ENCODE measurements around the gene OR56B1. TPM values are rescaled to one million over a fixed set of nuclear protein-coding genes. Genes with fewer than 3 reads are reported as not detected.

OR56B1 gene
- total RNA-seq, 1 experiment from 2014 or later, result 0.17 TPM

DNA sequence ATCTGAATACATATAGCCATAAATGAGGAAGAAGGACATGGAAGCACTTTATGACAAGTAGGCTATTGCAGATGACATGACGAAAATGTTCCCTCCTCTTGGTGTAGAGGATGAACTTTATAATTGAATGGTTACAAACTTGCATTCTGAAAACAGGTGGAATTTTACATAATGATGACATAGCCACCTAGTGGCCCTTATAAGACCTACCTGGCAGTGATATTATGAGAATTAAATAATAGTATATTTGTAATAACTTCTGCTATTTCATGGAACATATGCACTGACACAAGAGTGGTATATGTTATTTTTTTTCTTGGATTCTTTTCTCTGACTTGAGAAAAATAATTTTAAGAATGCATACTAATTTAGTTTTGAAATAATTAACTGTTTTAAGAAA, 23.7 kb upstream of the OR56B1 start (continued):
- TF ChIP-seq, protein P1, sequence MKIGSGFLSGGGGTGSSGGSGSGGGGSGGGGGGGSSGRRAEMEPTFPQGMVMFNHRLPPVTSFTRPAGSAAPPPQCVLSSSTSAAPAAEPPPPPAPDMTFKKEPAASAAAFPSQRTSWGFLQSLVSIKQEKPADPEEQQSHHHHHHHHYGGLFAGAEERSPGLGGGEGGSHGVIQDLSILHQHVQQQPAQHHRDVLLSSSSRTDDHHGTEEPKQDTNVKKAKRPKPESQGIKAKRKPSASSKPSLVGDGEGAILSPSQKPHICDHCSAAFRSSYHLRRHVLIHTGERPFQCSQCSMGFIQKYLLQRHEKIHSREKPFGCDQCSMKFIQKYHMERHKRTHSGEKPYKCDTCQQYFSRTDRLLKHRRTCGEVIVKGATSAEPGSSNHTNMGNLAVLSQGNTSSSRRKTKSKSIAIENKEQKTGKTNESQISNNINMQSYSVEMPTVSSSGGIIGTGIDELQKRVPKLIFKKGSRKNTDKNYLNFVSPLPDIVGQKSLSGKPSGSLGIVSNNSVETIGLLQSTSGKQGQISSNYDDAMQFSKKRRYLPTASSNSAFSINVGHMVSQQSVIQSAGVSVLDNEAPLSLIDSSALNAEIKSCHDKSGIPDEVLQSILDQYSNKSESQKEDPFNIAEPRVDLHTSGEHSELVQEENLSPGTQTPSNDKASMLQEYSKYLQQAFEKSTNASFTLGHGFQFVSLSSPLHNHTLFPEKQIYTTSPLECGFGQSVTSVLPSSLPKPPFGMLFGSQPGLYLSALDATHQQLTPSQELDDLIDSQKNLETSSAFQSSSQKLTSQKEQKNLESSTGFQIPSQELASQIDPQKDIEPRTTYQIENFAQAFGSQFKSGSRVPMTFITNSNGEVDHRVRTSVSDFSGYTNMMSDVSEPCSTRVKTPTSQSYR (CRISPR knock-in tag; IDR thresholded peaks at IDR 0.05), result no peak
- TF ChIP-seq, protein P2, sequence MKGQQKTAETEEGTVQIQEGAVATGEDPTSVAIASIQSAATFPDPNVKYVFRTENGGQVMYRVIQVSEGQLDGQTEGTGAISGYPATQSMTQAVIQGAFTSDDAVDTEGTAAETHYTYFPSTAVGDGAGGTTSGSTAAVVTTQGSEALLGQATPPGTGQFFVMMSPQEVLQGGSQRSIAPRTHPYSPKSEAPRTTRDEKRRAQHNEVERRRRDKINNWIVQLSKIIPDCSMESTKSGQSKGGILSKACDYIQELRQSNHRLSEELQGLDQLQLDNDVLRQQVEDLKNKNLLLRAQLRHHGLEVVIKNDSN (CRISPR knock-in tag; IDR thresholded peaks at IDR 0.05), result no peak
- TF ChIP-seq NR2C2 (CRISPR knock-in tag; IDR thresholded peaks at IDR 0.05) (no peak), NR3C1 (CRISPR knock-in tag; conservative IDR thresholded peaks at IDR 0.05; ENCODE audit: low read depth) (no peak), FOXP1 (CRISPR knock-in tag; IDR thresholded peaks at IDR 0.05; ENCODE audit: borderline replicate concordance) (no peak), ZNF317 (CRISPR knock-in tag; IDR thresholded peaks at IDR 0.05; ENCODE audit: borderline replicate concordance, low read depth) (no peak)
- TF ChIP-seq, protein P3, sequence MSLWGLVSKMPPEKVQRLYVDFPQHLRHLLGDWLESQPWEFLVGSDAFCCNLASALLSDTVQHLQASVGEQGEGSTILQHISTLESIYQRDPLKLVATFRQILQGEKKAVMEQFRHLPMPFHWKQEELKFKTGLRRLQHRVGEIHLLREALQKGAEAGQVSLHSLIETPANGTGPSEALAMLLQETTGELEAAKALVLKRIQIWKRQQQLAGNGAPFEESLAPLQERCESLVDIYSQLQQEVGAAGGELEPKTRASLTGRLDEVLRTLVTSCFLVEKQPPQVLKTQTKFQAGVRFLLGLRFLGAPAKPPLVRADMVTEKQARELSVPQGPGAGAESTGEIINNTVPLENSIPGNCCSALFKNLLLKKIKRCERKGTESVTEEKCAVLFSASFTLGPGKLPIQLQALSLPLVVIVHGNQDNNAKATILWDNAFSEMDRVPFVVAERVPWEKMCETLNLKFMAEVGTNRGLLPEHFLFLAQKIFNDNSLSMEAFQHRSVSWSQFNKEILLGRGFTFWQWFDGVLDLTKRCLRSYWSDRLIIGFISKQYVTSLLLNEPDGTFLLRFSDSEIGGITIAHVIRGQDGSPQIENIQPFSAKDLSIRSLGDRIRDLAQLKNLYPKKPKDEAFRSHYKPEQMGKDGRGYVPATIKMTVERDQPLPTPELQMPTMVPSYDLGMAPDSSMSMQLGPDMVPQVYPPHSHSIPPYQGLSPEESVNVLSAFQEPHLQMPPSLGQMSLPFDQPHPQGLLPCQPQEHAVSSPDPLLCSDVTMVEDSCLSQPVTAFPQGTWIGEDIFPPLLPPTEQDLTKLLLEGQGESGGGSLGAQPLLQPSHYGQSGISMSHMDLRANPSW (CRISPR knock-in tag; conservative IDR thresholded peaks at IDR 0.05; ENCODE audit: low read depth), result no peak
- TF ChIP-seq, protein P4, sequence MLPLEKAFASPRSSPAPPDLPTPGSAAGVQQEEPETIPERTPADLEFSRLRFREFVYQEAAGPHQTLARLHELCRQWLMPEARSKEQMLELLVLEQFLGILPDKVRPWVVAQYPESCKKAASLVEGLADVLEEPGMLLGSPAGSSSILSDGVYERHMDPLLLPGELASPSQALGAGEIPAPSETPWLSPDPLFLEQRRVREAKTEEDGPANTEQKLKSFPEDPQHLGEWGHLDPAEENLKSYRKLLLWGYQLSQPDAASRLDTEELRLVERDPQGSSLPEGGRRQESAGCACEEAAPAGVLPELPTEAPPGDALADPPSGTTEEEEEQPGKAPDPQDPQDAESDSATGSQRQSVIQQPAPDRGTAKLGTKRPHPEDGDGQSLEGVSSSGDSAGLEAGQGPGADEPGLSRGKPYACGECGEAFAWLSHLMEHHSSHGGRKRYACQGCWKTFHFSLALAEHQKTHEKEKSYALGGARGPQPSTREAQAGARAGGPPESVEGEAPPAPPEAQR (CRISPR knock-in tag; IDR thresholded peaks at IDR 0.05), result no peak

DNA sequence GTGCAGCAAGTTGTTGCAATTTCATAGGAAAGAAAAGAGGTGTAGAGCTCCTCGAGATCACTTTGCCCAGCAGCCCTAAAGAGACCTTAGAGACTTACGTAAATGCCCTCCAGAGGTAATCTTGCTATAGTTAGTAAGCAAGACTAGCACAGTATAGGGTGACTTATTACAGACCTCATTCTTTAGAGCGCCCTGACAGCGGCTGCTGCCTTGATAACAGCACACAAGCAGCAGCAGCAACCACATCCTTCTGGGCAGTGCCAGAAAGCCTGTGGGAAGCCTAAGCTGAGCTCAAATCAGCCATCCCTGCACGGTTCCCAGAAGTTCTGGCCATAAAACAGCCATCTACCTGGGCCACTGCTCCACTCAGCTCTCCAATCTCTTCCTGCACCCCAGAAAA, 22.6 kb upstream of the OR56B1 start:
- H3K9me3 Mint-ChIP-seq, result peaks cover 19% of the 10 kb centered on the region
- DNase-seq (ENCODE audit: low spot score), result no peak
- H3K4me1 Mint-ChIP-seq, result no peaks in the 10 kb centered on the region
- H3K27me3 Mint-ChIP-seq (ENCODE audit: low read depth), result no peaks in the 10 kb centered on the region; the same call in 1 of the 2 replicates
- CTCF ChIA-PET, result interaction anchor here (1.1 kb wide), 1 partner anchor 177 kb away, joined by 3 read pairs; no protein-coding TSS in a partner anchor
- H3K36me3 Mint-ChIP-seq, result peaks cover 16% of the 10 kb centered on the region
- no peak overlapping the region for H3K4me3 Mint-ChIP-seq
- no peak for ATAC-seq
- H3K27ac Mint-ChIP-seq, result no peak overlapping the region
- POLR2A ChIA-PET, result no interaction called here
- TF ChIP-seq, protein P5, sequence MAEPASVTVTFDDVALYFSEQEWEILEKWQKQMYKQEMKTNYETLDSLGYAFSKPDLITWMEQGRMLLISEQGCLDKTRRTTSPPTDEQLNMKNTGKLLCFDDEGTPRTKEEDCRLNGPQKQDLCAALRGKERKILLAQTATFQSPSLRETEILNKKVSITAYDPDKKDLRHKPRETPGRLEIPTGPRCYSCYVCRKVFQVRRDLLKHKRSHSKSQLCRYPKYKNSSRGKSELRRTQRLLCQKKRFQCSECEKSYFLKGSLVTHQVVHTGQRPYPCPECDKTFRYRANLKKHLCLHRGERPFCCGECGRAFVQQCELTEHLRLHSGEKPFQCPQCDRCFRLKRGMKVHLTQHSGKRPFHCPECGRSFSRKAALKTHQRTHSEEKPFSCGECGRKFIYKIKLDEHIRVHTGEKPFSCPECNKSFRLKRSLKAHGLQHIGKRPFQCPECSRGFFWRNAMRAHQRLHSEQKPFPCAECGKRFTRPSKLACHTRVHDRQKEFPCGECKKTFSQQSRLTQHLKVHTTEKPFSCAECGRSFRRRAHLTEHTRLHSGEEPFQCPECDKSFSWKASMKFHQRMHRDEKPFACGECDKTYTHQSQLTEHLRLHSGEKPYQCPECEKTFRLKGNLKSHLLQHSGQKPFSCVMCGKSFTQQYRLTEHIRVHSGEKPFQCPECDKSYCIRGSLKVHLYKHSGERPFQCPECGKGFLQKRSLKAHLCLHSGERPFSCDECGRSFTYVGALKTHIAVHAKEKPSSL (CRISPR knock-in tag; conservative IDR thresholded peaks at IDR 0.05), result no peak
- no peak for TF ChIP-seq OVOL2 (CRISPR knock-in tag; IDR thresholded peaks at IDR 0.05; ENCODE audit: borderline replicate concordance)
- TF ChIP-seq, protein P4 (CRISPR knock-in tag; IDR thresholded peaks at IDR 0.05), result no peak
- TF ChIP-seq, protein P6, sequence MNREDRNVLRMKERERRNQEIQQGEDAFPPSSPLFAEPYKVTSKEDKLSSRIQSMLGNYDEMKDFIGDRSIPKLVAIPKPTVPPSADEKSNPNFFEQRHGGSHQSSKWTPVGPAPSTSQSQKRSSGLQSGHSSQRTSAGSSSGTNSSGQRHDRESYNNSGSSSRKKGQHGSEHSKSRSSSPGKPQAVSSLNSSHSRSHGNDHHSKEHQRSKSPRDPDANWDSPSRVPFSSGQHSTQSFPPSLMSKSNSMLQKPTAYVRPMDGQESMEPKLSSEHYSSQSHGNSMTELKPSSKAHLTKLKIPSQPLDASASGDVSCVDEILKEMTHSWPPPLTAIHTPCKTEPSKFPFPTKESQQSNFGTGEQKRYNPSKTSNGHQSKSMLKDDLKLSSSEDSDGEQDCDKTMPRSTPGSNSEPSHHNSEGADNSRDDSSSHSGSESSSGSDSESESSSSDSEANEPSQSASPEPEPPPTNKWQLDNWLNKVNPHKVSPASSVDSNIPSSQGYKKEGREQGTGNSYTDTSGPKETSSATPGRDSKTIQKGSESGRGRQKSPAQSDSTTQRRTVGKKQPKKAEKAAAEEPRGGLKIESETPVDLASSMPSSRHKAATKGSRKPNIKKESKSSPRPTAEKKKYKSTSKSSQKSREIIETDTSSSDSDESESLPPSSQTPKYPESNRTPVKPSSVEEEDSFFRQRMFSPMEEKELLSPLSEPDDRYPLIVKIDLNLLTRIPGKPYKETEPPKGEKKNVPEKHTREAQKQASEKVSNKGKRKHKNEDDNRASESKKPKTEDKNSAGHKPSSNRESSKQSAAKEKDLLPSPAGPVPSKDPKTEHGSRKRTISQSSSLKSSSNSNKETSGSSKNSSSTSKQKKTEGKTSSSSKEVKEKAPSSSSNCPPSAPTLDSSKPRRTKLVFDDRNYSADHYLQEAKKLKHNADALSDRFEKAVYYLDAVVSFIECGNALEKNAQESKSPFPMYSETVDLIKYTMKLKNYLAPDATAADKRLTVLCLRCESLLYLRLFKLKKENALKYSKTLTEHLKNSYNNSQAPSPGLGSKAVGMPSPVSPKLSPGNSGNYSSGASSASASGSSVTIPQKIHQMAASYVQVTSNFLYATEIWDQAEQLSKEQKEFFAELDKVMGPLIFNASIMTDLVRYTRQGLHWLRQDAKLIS (CRISPR knock-in tag; IDR thresholded peaks at IDR 0.05; ENCODE audit: borderline replicate concordance), result no peak
- TF ChIP-seq, protein P7, sequence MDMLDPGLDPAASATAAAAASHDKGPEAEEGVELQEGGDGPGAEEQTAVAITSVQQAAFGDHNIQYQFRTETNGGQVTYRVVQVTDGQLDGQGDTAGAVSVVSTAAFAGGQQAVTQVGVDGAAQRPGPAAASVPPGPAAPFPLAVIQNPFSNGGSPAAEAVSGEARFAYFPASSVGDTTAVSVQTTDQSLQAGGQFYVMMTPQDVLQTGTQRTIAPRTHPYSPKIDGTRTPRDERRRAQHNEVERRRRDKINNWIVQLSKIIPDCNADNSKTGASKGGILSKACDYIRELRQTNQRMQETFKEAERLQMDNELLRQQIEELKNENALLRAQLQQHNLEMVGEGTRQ (CRISPR knock-in tag; IDR thresholded peaks at IDR 0.05), result no peak
- TF ChIP-seq EMX1 (CRISPR knock-in tag; IDR thresholded peaks at IDR 0.05), result no peak
- TF ChIP-seq, protein P8, sequence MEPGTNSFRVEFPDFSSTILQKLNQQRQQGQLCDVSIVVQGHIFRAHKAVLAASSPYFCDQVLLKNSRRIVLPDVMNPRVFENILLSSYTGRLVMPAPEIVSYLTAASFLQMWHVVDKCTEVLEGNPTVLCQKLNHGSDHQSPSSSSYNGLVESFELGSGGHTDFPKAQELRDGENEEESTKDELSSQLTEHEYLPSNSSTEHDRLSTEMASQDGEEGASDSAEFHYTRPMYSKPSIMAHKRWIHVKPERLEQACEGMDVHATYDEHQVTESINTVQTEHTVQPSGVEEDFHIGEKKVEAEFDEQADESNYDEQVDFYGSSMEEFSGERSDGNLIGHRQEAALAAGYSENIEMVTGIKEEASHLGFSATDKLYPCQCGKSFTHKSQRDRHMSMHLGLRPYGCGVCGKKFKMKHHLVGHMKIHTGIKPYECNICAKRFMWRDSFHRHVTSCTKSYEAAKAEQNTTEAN (CRISPR knock-in tag; IDR thresholded peaks at IDR 0.05), result no peak
